HG02798 (cell line): ENCODE data around the gene GAK.
"Not testable (repeated sequence)": the region's sequence is repeated elsewhere in the genome, so short reads cannot be mapped to it uniquely, and the experiment has no call there.

Source experiments
- ATAC-seq: cut with Tn5 transposase; IDR thresholded peaks from one replicate; pipeline ENCODE4 v1.9.1; 2021; ENCODE audit warnings: mild to moderate bottlenecking; ENCODE audit not compliant: unreplicated experiment, poor library complexity

The GAK gene

DNA sequence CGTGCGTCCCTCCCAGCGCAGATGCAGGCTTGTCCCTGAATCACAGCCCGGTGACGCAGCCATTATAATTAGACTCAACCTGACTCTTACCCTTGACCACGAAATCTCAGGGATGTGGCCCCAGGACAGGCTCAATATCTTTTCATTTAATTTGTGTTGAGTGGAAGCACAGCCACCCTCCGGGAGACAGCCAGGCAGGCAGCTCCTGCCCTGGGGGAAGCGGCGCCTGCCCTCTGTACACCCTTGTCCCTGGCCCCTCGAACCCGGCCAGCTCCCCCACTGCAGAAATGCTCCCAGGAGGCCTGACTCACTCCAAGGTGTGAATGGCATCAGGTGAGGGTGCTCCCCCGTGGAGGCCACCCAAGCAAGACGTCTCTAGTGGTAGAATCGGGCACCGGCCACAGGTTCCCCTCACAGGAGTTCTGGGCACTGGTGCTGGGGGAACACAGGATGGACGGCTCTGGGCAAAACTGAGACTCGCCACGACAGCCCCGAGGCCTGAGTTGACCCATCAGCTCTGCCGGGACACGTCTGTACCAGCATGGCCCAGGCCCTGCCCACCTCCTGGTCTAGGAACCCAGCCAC, 108.8 kb downstream of the GAK start:
- ATAC-seq = no peak

DNA sequence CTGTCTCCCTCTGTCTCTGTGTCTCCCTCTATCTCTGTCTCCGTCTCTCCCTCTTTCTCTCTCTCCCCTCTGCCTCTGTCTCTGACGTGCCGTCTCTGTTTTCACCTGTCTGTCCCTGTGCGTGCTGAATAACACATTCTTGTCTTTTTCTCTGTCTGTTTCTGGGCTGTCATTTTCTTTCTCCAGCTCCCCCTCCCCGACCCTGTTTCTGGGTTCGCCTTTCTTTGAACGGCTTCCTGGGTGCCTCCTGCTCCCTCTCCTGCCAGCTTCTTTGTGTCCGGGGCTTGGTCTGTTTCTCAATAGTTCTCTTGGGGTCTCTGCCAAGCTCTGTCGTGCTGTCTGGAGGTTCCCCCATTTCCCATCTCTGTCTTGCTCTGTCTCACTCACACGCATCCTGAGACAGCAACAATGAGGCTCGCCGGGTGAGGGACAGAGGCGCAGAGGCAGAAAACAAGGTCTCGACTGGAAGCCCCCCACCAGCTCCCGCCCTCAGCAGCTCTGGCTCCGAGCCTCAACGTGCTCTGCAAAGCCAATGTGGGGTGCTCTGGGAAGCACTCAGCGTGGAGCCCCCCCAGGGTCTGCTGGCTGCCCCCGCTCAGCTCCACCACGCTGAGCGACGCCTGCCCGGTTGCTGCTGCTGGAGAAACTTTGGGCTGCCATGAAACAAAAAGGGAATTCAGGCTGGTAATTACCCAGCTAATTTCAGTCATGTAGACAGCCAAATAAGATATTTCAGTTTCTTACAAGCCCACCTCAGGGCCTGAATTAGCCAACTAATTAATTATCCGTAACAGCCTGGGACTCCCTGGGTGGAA, 109.5 kb downstream of the GAK start:
- no peak for ATAC-seq

DNA sequence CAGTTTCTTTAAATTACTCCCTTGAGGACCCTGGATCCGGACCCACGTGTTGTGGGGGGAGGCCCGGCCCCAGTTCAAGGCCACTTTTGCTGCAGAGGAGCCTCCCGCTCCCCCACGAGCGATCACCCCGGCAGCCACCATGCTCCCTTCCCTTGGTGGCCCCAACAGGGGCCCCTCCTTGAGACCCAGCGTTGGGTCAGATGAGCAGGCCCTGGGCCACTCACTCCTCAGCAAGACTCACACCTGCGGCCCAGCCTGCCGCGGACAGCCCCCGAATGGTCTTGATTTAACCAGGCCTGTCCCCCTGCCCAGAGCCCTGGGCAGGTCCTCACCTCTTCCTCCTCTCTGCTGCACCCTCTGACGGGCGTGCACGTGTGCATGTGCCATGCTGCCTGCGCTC, 110.5 kb downstream of the GAK start:
- ATAC-seq = no peak

DNA sequence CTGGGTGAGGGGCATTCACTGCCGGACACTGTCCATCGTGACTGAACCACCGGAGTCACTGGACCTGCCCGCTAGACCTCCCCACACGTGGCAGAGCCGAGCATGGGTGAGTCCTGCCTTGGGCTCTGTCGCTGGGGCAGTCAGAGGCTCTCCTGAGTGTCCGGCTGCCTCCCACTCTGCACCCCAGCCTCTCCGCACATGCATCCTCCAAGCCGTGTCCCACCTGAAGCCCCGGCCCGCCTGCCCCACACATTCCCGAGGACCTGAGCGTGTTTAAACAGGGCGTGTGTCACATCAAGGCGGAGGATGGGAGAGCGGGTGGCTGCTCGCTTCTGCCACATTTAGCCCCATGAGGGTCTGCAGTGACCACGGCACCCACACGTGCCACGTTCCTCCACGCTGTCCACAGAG, 110.9 kb downstream of the GAK start:
- ATAC-seq = no peak

DNA sequence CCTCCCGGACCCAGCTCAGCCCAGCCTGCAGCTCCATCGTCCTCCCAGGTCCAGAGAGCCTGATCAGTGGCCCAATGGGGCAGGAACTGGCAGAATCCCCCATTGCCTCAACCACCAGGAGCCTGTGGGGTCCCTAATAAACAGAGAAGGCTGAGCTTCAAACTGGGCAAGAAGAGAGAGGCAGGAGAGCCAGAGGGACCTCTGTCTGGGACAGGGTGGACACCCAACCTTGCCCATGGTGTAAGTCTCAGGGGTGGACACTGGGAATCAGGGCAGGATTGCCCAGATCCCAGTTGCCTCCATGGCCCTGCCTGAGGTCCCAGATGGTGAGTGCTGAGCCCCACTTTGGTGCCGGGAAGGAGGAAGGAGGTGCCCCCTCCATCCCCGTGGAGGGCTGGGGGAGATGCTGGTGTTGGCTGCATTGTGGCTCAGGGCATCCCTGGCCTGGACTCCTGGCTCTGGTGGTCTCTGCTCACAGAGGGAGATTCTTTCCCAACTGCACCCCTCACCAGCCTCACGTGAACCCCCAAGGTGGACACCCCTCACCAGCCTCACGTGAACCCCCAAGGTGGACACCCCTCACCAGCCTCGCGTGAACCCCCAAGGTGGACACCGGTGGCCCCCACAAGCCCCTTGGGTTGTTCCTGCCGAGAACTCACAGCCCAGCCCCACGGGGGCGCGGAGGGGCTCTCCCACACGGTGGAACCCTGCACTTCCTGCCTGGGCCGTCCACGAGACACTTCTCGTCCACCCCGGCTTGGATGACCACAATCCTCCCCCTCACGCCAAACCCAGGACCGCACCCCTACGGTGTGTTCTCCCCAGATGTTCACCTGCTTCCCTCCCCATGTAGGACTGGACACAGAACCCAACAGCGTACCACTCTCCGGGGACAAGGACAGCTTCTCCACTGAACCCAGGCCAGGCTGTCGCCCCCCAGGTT, 111.6 kb downstream of the GAK start:
- no peak for ATAC-seq

DNA sequence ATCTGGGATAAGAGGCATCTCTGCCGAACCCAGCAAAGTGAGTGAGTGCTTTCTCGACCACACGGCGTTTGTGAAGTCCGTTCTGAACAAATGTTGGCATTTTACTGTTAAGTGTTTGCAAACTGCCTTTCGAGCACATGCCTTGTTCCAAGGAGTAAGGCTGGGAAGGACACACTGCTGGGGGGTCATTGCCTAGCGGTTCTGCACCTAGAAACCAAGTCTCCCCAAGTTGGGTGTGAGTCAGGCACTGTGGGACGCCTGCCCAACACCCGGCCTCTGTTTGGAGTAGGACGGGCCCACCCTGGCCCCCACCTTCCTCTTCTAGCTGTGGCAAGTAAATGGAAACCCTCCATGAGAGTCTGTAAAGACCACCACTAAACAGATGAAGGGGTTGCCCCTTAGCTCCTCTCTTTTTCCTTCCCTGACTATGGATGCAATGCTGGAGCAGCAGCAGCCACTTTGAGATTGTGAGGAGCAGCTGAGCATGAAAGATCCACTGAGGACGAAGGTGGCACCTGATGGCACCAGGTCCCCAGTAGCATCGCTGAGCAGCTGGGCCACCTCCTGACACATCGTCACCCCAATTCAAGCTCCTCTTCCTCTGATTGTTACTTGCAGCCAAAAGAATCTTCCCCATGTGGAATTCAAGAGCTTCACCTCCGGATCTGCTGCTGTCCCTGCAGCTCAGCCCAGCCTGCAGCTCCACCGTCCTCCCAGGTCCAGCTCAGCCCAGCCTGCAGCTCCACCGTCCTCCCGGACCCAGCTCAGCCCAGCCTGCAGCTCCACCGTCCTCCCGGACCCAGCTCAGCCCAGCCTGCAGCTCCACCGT, 112.5 kb downstream of the GAK start:
- ATAC-seq = no peak

DNA sequence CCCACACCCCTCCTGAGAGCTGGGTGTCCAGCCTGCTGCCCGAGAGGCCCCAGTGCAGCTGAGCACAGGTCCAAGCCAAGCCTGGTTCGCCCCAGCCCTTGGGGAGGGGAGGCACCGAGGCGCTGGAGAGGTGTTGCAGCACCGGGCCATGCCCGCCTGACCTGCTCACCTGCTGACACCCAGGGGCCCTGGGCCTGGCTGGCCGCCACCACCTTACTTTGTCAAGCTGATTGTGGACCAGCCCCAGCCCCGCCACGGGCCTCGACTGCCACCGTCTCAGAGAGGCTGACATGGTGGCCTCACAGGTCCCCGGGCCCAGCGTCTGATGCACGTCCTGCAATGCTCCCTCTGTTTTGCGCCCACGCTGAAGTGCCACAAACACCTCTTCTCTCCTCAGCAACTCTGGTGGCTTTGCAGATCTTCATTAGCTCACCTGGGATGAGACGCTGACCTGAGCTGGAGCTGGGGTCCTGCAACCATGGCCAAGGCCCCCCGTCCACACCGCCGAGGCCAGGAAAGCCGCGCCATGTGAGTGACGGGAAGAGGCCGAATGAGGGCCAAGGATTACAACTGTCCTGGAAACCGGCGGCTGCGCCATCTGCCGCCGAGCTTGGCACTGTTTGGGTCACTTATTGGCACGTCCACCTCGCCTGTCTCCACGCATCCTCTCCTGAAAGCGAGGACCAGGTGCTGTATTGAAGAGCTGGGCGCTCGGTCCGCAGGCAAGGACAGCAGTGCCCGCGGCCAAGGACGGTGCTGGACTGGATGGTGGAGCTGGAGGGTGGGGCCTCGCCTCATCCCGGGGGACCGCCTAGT, 113.8 kb downstream of the GAK start:
- ATAC-seq = no peak

DNA sequence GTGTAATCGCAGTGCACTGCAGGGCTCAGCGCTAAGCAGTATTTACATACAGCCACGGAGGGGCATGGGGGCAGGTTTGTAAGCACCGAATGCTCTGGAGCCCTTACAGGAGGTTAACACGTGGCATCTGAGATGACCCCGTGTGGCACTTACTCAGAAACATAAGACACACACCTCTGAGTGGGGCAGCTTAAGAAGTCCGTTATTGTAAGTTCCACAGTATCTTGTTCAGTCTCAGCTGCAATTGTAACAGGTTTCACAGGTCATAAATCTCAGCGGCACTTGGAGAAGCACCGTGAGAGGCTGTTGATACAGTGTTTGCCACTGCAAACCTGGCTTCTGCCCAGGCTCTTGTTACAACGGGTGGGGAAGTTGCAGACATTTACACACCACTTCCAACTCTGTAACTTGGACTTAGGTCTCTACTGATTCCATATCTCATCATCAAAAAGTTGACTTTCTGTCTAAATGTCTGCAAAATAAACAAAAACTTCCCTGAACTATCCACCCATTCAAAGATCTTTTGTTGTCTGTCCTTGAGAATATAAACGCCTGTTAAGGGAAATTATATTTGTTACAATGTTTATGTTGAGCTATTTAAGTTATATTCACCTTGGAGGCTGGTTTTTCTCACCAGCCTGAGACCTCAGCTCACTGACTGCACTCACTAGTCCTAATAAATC, 116.5 kb downstream of the GAK start:
- ATAC-seq = no peak

DNA sequence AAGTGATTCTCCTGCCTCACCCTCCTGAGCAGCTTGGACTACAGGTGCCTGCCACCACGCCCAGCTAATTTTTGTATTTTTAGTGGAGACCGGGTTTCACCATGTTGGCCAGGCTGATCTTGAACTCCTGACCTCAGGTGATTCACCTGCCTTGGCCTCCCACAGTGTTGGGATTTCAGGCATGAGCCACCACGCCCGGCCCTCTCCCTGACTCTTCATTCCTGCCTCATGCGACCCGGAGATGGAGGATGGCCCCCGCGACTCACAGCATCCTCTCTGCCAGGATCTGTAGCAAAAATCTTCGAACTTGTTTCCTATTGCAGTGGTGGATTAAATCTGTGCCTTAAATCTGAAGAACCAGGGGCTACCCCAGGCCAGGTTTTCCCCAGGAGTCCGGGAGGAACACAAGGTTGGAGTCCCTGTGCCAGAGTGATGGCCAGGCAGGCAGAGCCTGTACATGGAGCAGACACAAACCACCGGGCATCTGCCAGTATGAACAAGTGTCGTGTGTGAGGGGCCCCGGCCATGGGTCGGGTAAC, 117.7 kb downstream of the GAK start:
- no peak for ATAC-seq

DNA sequence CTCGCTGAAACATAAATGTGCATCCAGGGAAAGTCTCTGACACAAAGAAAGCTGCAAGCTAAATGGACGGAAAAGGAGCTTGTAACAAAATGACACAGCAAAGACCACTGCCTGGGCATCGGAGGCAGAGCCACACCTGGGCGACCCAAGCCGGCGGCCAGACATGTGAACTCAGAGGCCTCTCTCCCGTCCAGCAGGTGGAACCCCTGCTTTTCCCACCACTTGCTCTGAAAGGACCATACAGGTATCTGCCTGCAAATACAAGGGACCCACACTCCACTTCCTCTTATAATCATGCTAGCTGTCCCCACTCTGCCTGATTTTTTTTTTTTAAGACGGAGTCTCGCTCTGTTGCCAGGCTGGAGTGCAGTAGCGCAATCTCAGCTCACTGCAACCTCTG, 118.2 kb downstream of the GAK start:
- ATAC-seq = no peak

DNA sequence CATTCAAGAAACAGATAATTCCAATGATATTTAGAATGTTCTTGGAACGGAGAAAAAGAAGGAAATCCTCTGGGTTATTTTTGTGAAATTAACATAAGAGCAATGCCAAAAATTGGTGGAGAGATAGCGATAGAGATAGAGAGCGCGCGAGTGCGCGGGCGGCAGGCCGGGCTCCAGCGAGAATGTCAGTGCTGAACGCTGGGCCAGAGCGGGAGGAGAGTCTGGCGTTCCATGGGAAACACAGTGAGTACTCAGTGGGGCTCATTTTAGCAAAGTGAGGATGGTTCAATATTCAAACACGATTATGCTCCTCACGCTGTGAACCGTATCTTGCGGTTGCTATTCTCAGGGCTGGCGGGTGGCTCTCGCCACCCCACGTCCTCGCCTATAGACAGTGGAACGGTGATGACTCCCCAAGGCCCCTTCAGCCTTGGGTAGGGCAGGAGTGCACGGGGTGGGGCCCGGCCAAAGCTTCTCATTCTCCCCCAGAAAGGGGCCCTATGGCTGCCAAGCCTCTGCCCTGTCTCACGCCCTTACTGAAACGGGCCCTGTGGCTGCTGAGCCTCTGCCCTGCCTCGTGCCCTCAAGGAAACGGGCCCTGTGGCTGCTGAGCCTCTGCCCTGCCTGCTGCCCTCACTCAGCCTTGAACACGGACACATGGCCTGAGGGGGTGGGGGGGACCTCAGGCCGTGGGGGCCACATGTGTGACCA, 123.1 kb downstream of the GAK start:
- ATAC-seq = no peak

DNA sequence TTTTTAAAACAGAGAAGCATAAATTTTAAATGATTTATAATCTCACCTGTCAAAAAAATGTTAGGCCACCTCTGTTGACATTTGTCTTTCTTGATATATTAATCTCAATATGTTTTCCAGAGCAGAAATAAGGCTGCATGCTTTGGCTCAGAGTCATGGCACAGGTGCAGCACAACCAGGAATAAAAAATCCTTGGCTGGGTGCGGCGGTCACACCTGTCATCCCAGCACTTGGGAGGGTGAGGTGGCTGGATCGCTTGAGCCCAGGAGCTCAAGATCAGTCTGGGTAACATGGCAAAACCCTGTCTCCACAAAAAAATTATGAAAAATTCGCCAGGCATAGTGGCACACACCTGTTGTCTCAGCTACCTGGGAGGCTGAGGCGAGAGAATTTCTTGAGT, 124.3 kb downstream of the GAK start:
- no peak for ATAC-seq

DNA sequence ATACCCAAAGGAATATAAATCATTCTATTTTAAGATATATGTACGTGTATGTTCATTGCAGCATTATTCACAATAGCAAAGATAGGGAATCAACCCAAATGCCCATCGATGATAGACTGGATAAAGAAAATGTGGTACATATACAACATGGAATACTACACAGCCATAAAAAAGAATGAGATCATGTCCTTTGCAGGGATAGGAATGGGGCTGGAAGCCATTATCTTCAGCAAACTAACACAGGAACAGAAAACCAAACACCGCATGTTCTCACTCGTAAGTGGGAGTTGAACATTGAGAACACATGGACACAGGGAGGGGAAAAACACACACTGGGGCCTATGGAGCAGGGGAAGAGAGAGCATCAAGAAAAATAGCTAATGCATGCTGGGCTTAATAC, 125.1 kb downstream of the GAK start:
- not testable (repeated sequence) for ATAC-seq

DNA sequence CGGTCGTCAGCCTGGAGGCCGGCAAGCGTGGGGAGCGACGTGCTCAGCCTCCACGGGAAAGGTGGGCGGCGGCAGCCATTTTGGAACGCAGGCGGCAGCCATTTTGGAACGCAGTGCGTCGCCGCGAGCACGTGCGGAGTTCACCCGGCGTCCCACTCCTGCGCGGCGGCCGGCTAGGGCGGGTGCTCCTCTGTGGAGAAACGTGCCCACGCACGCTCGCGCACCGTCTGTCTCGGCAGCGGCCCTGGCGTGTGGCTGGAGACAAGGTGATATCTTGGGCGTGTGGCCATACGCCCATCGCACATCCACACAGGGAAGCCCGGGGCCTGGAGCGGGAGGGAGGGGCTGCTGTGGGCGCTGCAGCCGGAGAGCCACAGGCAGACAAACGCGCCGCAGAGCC, 127.3 kb downstream of the GAK start:
- no peak for ATAC-seq

DNA sequence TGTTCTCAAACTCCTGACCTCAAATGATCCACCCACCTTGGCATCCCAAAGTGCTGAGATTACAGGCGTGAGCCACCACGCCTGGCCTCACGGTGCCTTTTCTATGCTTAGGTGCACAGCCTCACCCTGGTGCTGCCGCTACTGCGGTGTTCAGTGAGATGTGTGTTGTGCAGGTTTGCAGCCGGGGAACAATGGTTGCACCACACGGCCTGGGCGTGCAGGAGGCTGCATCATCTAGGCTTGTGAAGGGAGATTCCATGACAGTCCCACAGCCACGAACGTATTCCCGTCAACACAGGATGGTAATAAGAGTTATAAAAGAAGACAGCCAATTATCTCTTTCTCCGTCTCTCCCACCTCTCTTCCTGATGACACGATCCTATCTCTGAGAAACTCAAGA, 128.2 kb downstream of the GAK start:
- no peak for ATAC-seq

DNA sequence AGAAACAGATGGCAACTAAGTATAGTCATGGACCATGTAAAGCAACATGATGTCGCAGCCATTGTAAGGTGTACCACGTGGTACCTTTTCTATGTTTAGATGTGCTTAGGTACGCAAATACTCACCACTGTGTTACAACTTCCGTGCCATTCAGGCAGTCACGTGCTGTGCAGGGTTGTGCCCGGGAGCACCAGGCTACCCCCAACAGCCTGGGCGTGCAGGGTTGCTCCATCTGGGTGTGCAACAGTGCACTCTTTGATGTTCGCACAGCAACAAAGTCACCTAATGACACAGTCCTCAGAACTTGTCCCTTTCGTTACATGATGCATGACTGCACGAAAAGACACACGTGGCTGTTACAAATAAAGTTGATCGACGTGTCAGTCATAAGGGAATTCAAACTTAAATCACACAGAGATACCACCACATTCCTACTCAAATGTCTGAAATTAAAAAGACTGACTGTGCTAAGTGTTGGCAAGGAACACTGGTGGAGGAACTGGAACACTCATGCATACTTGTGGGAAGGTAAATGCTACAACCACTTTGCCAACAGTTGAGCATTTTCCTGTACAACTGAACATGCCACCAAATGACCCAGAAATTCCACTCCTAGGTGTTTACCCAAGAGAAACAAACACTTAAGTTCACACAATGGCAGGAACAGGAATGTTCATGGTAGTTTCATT, 130.5 kb downstream of the GAK start:
- no peak for ATAC-seq
